Astrocyte of the cerebellum (primary cell): ENCODE data around the gene LCAT.

Experiments
- DNase-seq: peaks from one replicate; pipeline ENCODE4 v3.0.0-alpha.2; 2011; ENCODE audit warnings: low read depth
- H3K4me3 ChIP-seq: 2 replicates; pipeline ENCODE4 v1.5.1; 2011; ENCODE audit warnings: mild to moderate bottlenecking, low read depth, low read length, moderate library complexity
- CTCF ChIP-seq: IDR thresholded peaks from 2 replicates; pipeline ENCODE4 v1.5.1; 2012; ENCODE audit warnings: low read length, low read depth, moderate library complexity, mild to moderate bottlenecking; ENCODE audit errors: missing control alignments
- in situ Hi-C: cut with HindIII; loops from 2 replicates; pipeline ENCODE4 v1.10.0; 2017; ENCODE audit warnings: low sequenced_read_pairs

LCAT gene

GRCh38 chr16:67910158-67910557 lies 33.8 kb downstream of the LCAT start:
- in situ Hi-C loops = loop anchor here (5.0 to 25.0 kb wide), 2 partner anchors 88 to 102 kb away; partner anchors contain the start of genes DDX28, DPEP2NB and DUS2
- H3K4me3 ChIP-seq = no peak overlapping the region
- no peak for TF ChIP-seq CTCF
- no peak for DNase-seq

GRCh38 chr16:67909056-67909742 lies 34.7 kb downstream of the LCAT start:
- DNase-seq = no peak
- in situ Hi-C loops = loop anchor here (25.0 kb wide), 1 partner anchor 103 kb away; the partner anchor contains the start of genes DDX28, DPEP2NB and DUS2
- no peak for TF ChIP-seq CTCF
- no peak overlapping the region for H3K4me3 ChIP-seq

- no peak overlapping the region for H3K4me3 ChIP-seq
- in situ Hi-C loops = loop anchor here (25.0 kb wide), 1 partner anchor 105 kb away; the partner anchor contains the start of genes DDX28, DPEP2NB and DUS2
- DNase-seq = no peak
- TF ChIP-seq CTCF = no peak
Measured at GRCh38 chr16:67907397-67908180, 36.3 kb downstream of the LCAT start.

GRCh38 chr16:67902831-67903230 lies 41.1 kb downstream of the LCAT start:
- no peak overlapping the region for H3K4me3 ChIP-seq
- no peak for DNase-seq
- TF ChIP-seq CTCF = no peak
- in situ Hi-C loops = loop anchor here (25.0 kb wide), 1 partner anchor 109 kb away; the partner anchor contains the start of genes DDX28, DPEP2NB and DUS2

GRCh38 chr16:67901734-67902133 lies 42.2 kb downstream of the LCAT start:
- TF ChIP-seq CTCF = no peak
- in situ Hi-C loops = loop anchor here (25.0 kb wide), 1 partner anchor 111 kb away; the partner anchor contains the start of genes DDX28, DPEP2NB and DUS2
- DNase-seq = no peak
- H3K4me3 ChIP-seq = no peak overlapping the region

GRCh38 chr16:67897231-67897630 lies 46.7 kb downstream of the LCAT start:
- DNase-seq = no peak
- in situ Hi-C loops = no loop called here
- no peak for TF ChIP-seq CTCF

More at GRCh38 chr16:67897231-67897630, 46.7 kb downstream of the LCAT start:
- no peak overlapping the region for H3K4me3 ChIP-seq
